Calu3 (cell line): Measurements from ENCODE around the gene DBH. TPM values are rescaled to one million over a fixed set of nuclear protein-coding genes. Genes with fewer than 3 reads are reported as not detected.

Source experiments
- BruUV-seq: library from RNA; stranded (reverse); fragments of 400-500 nt; replicated peaks from 2 replicates; lab custom pipeline; 2021; lab: Mats Ljungman, UMichigan
- CTCF ChIA-PET: fragments of 300-600 bp; sonication (Branson Sonifier 250); formaldehyde crosslinking; loops from one replicate; lab custom pipeline; 2022; ENCODE audit warnings: antibody characterized with exemption; lab: Charles Lee
- DNase-seq: peaks from one replicate; pipeline ENCODE4 v3.0.0; 2022
- H3K27ac Mint-ChIP-seq: one replicate; pipeline ENCODE4 v1.8.0; 2022; ENCODE audit warnings: mixed read lengths; ENCODE audit not compliant: unreplicated experiment
- H3K27me3 Mint-ChIP-seq: one replicate; pipeline ENCODE4 v1.8.0; 2022; ENCODE audit warnings: mixed read lengths; ENCODE audit not compliant: unreplicated experiment
- H3K36me3 Mint-ChIP-seq: one replicate; pipeline ENCODE4 v1.8.0; 2022; ENCODE audit warnings: mild to moderate bottlenecking, moderate library complexity, mixed read lengths; ENCODE audit not compliant: insufficient read depth, unreplicated experiment
- H3K4me1 Mint-ChIP-seq: one replicate; pipeline ENCODE4 v1.8.0; 2022; ENCODE audit warnings: mild to moderate bottlenecking, low read depth, mixed read lengths; ENCODE audit not compliant: unreplicated experiment
- H3K4me3 Mint-ChIP-seq: one replicate; pipeline ENCODE4 v1.8.0; 2022; ENCODE audit warnings: mild to moderate bottlenecking, low read depth, moderate library complexity, mixed read lengths; ENCODE audit not compliant: unreplicated experiment
- H3K9me3 Mint-ChIP-seq: one replicate; pipeline ENCODE4 v1.8.0; 2022; ENCODE audit warnings: low read depth, mixed read lengths; ENCODE audit not compliant: unreplicated experiment
- CTCF ChIP-seq: fragments of 200-600 bp; IDR thresholded peaks from one replicate; pipeline ENCODE4 v1.8.0; 2022; ENCODE audit warnings: antibody characterized with exemption; ENCODE audit not compliant: unreplicated experiment
- intact Hi-C: fragments of 100-400 bp; cut with micrococcal nuclease; formaldehyde crosslinking; loops from one replicate; pipeline ENCODE4 v1.10.0; 2022; ENCODE audit not compliant: unreplicated experiment
- total RNA-seq: library from RNA; stranded (reverse); gene quantifications from 2 replicates; pipeline ENCODE4 v1.2.3, GENCODE V29; 2022

Gene DBH
- total RNA-seq, 1 experiment from 2014 or later = not detected

DNA sequence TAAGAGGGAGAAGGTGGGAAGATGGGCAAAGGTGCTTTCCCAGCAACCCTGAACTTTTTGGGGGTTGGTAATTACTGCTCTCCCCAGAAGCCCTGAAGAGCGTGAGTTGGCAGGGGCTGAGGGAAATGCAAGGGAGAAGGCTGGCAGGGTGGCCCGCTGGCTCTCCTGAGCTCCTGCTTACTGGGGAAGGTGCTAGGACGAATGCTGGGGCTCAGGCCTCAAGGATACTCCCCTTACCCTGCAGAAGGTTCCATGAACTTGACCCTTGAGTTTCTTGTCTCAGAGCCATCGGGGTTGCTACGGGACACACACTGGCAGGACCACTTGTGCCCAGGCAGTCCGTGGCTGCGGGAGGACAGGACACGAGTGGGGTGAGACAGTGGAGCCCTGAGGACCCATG is 28.2 kb upstream of the DBH start:
- TF ChIP-seq CTCF = no peak
- intact Hi-C loops = no loop called here
- no peak overlapping the region for H3K27ac Mint-ChIP-seq
- CTCF ChIA-PET = no interaction called here
- H3K4me3 Mint-ChIP-seq = no peak overlapping the region
- BruUV-seq = no TSS peak
- no peak for DNase-seq
- H3K9me3 Mint-ChIP-seq = no peaks in the 10 kb centered on the region
- no peaks in the 10 kb centered on the region for H3K36me3 Mint-ChIP-seq
- H3K27me3 Mint-ChIP-seq = peaks cover 85% of the 10 kb centered on the region
- H3K4me1 Mint-ChIP-seq = no peaks in the 10 kb centered on the region

DNA sequence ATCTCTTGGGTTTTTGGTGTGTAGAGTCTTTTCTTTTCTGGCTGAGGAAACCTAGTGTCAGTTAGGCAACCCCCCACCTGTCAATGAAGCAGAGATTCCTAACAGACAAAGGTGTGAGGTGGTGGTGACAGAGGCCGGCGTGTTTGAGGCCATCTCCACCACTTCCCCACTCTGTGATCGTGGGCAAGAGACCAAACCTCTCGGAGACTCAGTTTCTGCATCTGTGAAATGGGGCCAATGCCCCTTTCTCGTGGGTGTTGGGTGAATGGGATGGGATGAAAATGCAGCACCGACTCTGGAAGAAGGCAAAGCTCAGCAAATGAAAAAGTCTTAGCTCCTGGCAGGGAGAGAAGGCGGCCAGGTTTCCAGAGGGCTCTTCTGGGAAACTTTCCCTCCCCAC is 27.8 kb upstream of the DBH start:
- H3K4me1 Mint-ChIP-seq = no peaks in the 10 kb centered on the region
- H3K4me3 Mint-ChIP-seq = no peak overlapping the region
- no peak for DNase-seq
- H3K9me3 Mint-ChIP-seq = no peaks in the 10 kb centered on the region
- CTCF ChIA-PET = no interaction called here
- H3K36me3 Mint-ChIP-seq = no peaks in the 10 kb centered on the region
- H3K27me3 Mint-ChIP-seq = peaks cover 85% of the 10 kb centered on the region
- BruUV-seq = no TSS peak
- intact Hi-C loops = no loop called here
- no peak overlapping the region for H3K27ac Mint-ChIP-seq
- TF ChIP-seq CTCF = no peak

DNA sequence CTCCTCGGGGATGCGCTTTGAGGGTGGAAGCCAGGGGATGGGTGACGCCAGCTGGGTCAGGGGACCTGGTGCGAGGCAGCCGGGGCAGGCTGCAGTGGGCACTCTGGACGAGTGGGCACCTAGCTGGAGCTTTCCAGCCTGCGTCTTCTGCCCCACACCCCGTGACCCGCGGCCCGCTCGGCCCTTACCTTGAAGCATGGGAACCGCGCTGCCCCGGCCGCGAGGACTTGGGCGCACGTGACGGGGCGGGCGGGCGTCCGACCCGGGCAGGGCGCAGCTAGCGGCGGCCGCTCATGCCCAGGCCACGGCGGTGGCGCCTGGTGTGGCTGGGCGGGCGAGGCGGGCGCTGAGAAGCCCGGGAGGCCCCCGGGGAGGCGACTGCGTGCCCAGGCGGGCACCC is 27.3 kb upstream of the DBH start:
- Mint-ChIP-seq H3K9me3 (no peaks in the 10 kb centered on the region), H3K27me3 (peaks cover 85% of the 10 kb centered on the region), H3K27ac (no peak overlapping the region), H3K4me3 (no peak overlapping the region), H3K36me3 (no peaks in the 10 kb centered on the region), H3K4me1 (no peaks in the 10 kb centered on the region)
- intact Hi-C loops = no loop called here
- no peak for DNase-seq
- CTCF ChIA-PET = no interaction called here
- no TSS peak for BruUV-seq
- TF ChIP-seq CTCF = no peak

DNA sequence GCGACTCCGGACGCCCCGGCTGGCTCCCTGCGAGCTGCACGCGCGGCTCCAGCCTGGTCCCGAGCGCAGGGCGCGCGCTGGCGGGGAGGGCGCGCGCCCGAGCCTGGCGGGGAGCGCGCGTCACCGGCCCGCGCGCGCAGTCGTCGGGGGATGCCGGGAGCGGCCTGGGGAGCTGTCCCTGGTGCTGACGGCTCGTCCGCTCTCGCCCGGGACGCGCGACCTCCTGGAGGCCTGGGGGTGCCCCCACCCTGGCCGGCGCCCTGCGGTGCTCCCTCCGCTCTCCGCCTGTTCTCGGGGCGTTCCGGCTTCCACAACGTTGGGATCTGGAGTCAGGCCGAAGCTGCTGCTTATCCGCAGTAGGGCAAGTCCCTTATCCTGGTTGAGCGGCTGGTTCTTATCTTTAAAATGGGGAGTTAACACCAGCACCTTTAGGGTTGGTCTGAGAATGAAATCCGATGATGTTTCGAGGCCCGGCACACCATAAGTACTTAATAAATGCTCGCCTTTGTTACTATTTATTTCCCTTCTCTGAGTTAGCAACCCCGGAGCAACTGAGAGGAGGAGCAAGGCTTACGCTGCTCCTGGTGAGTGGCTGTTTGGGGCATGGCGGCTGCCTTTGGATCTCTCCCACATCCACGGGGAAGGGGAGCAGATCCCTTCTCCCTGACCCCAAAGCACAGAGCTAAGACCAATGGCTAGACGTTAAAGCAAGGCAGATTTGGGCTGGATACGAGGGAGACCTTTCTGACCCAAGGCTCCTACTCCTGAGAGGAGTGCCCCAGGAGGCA is 26.7 kb upstream of the DBH start, which contains the start of gene FAM163B:
FAM163B (minus strand) TSS at position 79 of the 788 bp plus-strand sequence. CDS start 29,166 bp downstream, outside the sequence.
- Mint-ChIP-seq H3K4me1 (no peaks in the 10 kb centered on the region), H3K4me3 (no peak within 1 kb of the TSS), H3K27me3 (peaks cover 85% of the 10 kb centered on the region), H3K9me3 (no peaks in the 10 kb centered on the region), H3K27ac (no peak within 1 kb of the TSS), H3K36me3 (no peaks in the 10 kb centered on the region)
- no TSS peak for BruUV-seq
- DNase-seq = no peak
- intact Hi-C loops = no loop called here
- CTCF ChIA-PET = interaction anchor here (1.0 kb wide), 1 partner anchor 11 kb away, joined by 5 read pairs; no protein-coding TSS in a partner anchor
- TF ChIP-seq CTCF = no peak
